Suprapubic skin (tissue), 4 donors: ENCODE data around the gene WTIP.

Source experiments
- POLR2A ChIP-seq, 2 donors: fragments of 450-650 bp; IDR thresholded peaks; one replicate each; pipeline ENCODE4 v1.6.1; 2017; ENCODE audit warnings: antibody characterized with exemption in 2 of 2, mild to moderate bottlenecking in 2 of 2, moderate library complexity in 2 of 2
- POLR2AphosphoS5 ChIP-seq, 3 donors: sonication (generic); formaldehyde crosslinking; IDR thresholded peaks; one replicate each; pipeline ENCODE4 v1.6.1; 2017; ENCODE audit warnings: antibody characterized with exemption in 3 of 3
- TF ChIP-seq, protein P1 (sequence below), 2 donors: fragments of 200-600 bp in 1 of 2; fragments of 450-650 bp in 1 of 2; sonication (generic) in 1 of 2; IDR thresholded peaks; one replicate each; pipeline ENCODE4 v1.5.1; 2016 to 2019; ENCODE audit warnings: antibody characterized with exemption in 2 of 2, mild to moderate bottlenecking in 1 of 2, moderate library complexity in 1 of 2

DNA sequence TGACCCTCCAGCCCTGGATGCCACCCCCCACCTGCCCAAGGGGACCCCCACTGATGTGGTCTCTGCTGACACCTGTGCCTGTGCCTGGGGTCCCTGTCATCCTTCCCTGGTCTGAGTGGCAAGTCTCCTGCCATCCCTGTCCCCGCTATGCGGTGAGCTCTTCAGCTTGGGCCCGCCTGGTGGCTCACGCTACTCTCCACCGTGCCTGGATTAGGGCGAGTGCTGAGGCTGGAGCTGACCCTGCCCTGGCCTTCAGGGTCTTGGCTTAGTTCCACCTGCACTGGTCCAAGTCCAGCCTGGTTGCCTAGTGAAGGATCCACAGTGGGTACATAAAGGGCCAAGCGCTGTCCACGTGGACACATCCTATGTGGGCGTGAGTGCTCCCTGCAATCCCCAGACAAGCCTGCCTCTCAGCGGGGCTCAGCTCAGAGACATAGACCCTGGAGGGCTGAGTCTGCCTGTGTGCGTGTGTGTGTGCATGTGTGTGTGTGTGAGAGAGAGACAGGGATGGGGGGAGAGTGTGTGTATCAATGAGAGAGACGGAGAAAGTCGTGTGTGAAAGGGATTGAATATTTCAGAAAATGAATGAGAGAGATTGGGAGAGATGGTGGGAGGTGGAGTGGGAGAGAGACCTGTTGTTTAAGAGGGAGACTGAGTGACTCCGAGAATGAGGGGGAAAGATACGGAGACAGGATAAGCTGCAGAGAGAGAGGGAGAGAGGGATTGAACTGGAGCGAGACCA lies 22.1 kb downstream of the WTIP start:
- TF ChIP-seq, protein P1, sequence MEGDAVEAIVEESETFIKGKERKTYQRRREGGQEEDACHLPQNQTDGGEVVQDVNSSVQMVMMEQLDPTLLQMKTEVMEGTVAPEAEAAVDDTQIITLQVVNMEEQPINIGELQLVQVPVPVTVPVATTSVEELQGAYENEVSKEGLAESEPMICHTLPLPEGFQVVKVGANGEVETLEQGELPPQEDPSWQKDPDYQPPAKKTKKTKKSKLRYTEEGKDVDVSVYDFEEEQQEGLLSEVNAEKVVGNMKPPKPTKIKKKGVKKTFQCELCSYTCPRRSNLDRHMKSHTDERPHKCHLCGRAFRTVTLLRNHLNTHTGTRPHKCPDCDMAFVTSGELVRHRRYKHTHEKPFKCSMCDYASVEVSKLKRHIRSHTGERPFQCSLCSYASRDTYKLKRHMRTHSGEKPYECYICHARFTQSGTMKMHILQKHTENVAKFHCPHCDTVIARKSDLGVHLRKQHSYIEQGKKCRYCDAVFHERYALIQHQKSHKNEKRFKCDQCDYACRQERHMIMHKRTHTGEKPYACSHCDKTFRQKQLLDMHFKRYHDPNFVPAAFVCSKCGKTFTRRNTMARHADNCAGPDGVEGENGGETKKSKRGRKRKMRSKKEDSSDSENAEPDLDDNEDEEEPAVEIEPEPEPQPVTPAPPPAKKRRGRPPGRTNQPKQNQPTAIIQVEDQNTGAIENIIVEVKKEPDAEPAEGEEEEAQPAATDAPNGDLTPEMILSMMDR (IDR thresholded peaks at IDR 0.05): no peak
- TF ChIP-seq POLR2AphosphoS5 (IDR thresholded peaks at IDR 0.05): no peak
- no peak for TF ChIP-seq POLR2A (IDR thresholded peaks at IDR 0.05)
